Measurements from ENCODE around the gene PIEZO1. TPM values are rescaled to one million over a fixed set of nuclear protein-coding genes. Genes with fewer than 3 reads are reported as not detected.

The PIEZO1 gene
- total and polyA plus RNA-seq, 2 donors (not counting 1 experiment from before 2014, with no cell fraction given): 94.5 to 313 TPM

DNA sequence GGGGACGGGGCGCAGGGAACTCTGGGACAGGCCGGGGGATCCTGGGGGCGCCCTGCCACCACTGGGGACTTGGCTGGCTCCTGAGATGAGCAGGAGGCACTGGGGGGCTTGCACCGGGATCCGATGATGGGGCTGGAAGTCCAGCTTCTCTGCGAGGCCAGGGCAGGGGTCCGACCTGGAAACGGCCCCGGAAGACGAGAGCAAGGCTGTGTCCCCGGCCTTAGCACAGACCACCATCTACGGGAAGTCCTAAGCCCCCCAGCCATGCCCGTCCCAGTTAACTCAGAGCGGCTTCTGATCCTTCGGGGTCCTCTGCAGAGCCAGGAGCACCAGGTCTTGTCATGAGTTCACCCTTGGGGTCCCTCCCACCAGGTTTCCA is 19.1 kb upstream of the PIEZO1 start:
- Histone ChIP-seq H3K27me3 (ENCODE audit: control insufficient read depth, insufficient read depth, low read length) (no peaks in the 10 kb centered on the region), H3K79me2 (ENCODE audit: control insufficient read depth, insufficient read depth, low read length) (peaks cover 20% of the 10 kb centered on the region), H4K20me1 (ENCODE audit: control insufficient read depth, extremely low read depth, insufficient read depth, low read length) (no peaks in the 10 kb centered on the region), H3K9me3 (ENCODE audit: control insufficient read depth, insufficient read depth, low read depth, low read length) (no peaks in the 10 kb centered on the region), H3K4me1 (ENCODE audit: control insufficient read depth, extremely low read depth, insufficient read depth, low read length) (peaks cover 7% of the 10 kb centered on the region), H3K9ac (ENCODE audit: insufficient read depth, low read length) (peak overlapping the region; percentile 65), H2AFZ (ENCODE audit: low read length) (no peak overlapping the region), H3K27ac (ENCODE audit: insufficient read depth, low read length) (peak overlapping the region; percentile 57), H3K4me3 (replicated peaks in 1 of 4; ENCODE audit: control extremely low read depth in 1 of 4, insufficient read depth in 1 of 4, low read depth in 3 of 4, low read length in 4 of 4) (peak overlapping the region; percentile 54 to 67 (median 62)), H3K4me2 (ENCODE audit: extremely low read depth, insufficient read depth, low read length) (peak overlapping the region; percentile 94), H3K36me3 (ENCODE audit: control insufficient read depth, insufficient read depth, low read length) (peaks cover 16% of the 10 kb centered on the region)
- no peak for DNase-seq (ENCODE audit: low read depth in 2 of 2)
- TF ChIP-seq CTCF (conservative IDR thresholded peaks at IDR 0.05 in 1 of 2, IDR thresholded peaks at IDR 0.05 in 1 of 2; ENCODE audit: low read depth in 1 of 2, low read length in 2 of 2) (no peak), EZH2 (IDR thresholded peaks at IDR 0.05; ENCODE audit: low read length, missing control alignments) (no peak)

DNA sequence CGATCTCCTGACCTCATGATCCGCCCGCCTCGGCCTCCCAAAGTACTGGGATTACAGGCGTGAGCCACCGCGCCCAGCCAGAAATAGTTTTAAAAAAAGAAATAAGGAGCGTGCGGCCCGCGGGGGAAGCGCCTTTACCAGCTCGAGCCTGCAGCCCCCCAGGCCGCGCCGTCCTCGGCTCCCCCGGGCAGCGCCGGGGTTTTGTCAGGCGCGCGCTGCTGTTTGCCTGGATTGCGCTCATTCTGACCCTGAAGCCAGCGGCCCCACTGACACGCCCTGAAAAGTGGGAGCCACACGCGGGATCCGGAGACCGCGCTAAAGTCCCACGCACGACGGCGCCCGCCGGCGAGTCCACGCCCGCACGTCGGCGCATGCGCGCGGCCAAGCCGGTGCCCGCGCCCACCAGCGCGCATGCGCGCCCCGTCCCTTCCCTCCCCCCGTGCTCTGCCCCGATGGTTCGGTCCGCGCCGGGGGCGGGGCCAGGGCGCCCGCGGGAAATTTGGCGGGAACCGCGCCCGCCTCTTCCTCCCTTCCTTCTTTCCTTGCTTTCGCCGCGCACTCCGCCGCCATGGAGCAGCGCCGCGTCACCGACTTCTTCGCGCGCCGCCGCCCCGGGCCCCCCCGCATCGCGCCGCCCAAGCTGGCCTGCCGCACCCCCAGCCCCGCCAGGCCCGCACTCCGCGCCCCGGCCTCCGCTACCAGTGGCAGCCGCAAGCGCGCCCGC is 18.4 kb upstream of the PIEZO1 start, which contains the start of gene CDT1:
Gene CDT1, plus strand, starts transcription at position 526 of the 724 bp plus-strand sequence. Its CDS starts 43 bp downstream, at position 569.
- no peaks in the 10 kb centered on the region for H3K9me3 ChIP-seq (ENCODE audit: control insufficient read depth, insufficient read depth, low read depth, low read length)
- H4K20me1 ChIP-seq (ENCODE audit: control insufficient read depth, extremely low read depth, insufficient read depth, low read length): no peaks in the 10 kb centered on the region
- TF ChIP-seq CTCF (conservative IDR thresholded peaks at IDR 0.05 in 1 of 2, IDR thresholded peaks at IDR 0.05 in 1 of 2; ENCODE audit: low read depth in 1 of 2, low read length in 2 of 2): no peak
- no peak for TF ChIP-seq EZH2 (IDR thresholded peaks at IDR 0.05; ENCODE audit: low read length, missing control alignments)
- peak within 1 kb of the TSS; percentile 62 to 67 (median 63) for H3K4me3 ChIP-seq (replicated peaks in 1 of 4; ENCODE audit: control extremely low read depth in 1 of 4, insufficient read depth in 1 of 4, low read depth in 3 of 4, low read length in 4 of 4)
- peak within 1 kb of the TSS; percentile 74 for H3K27ac ChIP-seq (ENCODE audit: insufficient read depth, low read length)
- H3K4me1 ChIP-seq (ENCODE audit: control insufficient read depth, extremely low read depth, insufficient read depth, low read length): peaks cover 7% of the 10 kb centered on the region
- peaks cover 20% of the 10 kb centered on the region for H3K79me2 ChIP-seq (ENCODE audit: control insufficient read depth, insufficient read depth, low read length)
- H3K4me2 ChIP-seq (ENCODE audit: extremely low read depth, insufficient read depth, low read length): peak within 1 kb of the TSS; percentile 94
- no peaks in the 10 kb centered on the region for H3K27me3 ChIP-seq (ENCODE audit: control insufficient read depth, insufficient read depth, low read length)
- H2AFZ ChIP-seq (ENCODE audit: low read length): no peak within 1 kb of the TSS
- H3K9ac ChIP-seq (ENCODE audit: insufficient read depth, low read length): peak within 1 kb of the TSS; percentile 80
- DNase-seq (ENCODE audit: low read depth in 2 of 2): peak; percentile 58 to 79
- peaks cover 16% of the 10 kb centered on the region for H3K36me3 ChIP-seq (ENCODE audit: control insufficient read depth, insufficient read depth, low read length)

DNA sequence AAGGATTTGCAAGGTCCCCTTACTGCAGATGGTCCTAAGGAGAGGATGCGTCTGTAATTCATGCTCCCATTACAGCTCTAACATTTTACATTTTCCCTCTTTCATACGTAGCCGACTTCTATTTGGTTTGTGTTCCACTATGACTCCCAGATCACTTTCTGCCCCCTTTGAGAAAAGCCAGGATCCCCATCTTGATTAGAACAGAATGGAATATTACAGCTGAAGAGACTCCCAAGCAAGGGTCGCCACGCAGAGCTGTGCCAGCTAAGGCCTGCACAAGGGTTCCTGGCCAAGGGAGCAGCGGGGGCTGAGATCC is 15.2 kb upstream of the PIEZO1 start:
- no peak for DNase-seq (ENCODE audit: low read depth in 2 of 2)
- Histone ChIP-seq H3K4me3 (replicated peaks in 1 of 4; ENCODE audit: control extremely low read depth in 1 of 4, insufficient read depth in 1 of 4, low read depth in 3 of 4, low read length in 4 of 4) (no peak overlapping the region), H3K36me3 (ENCODE audit: control insufficient read depth, insufficient read depth, low read length) (peaks cover 2% of the 10 kb centered on the region), H3K9me3 (ENCODE audit: control insufficient read depth, insufficient read depth, low read depth, low read length) (no peaks in the 10 kb centered on the region), H2AFZ (ENCODE audit: low read length) (no peak overlapping the region), H3K79me2 (ENCODE audit: control insufficient read depth, insufficient read depth, low read length) (peaks cover 12% of the 10 kb centered on the region), H3K27me3 (ENCODE audit: control insufficient read depth, insufficient read depth, low read length) (no peaks in the 10 kb centered on the region), H3K27ac (ENCODE audit: insufficient read depth, low read length) (no peak overlapping the region), H4K20me1 (ENCODE audit: control insufficient read depth, extremely low read depth, insufficient read depth, low read length) (no peaks in the 10 kb centered on the region), H3K4me2 (ENCODE audit: extremely low read depth, insufficient read depth, low read length) (no peak overlapping the region), H3K4me1 (ENCODE audit: control insufficient read depth, extremely low read depth, insufficient read depth, low read length) (peaks cover 7% of the 10 kb centered on the region), H3K9ac (ENCODE audit: insufficient read depth, low read length) (no peak overlapping the region)
- no peak for TF ChIP-seq EZH2 (IDR thresholded peaks at IDR 0.05; ENCODE audit: low read length, missing control alignments)
- TF ChIP-seq CTCF (conservative IDR thresholded peaks at IDR 0.05 in 1 of 2, IDR thresholded peaks at IDR 0.05 in 1 of 2; ENCODE audit: low read depth in 1 of 2, low read length in 2 of 2): no peak

Data from fibroblast of lung (primary cell).